Measurements from ENCODE around the gene TANGO6.
A peak's percentile ranks its signal among the peaks of the same experiment; 100 is the strongest.

Gene TANGO6

DNA sequence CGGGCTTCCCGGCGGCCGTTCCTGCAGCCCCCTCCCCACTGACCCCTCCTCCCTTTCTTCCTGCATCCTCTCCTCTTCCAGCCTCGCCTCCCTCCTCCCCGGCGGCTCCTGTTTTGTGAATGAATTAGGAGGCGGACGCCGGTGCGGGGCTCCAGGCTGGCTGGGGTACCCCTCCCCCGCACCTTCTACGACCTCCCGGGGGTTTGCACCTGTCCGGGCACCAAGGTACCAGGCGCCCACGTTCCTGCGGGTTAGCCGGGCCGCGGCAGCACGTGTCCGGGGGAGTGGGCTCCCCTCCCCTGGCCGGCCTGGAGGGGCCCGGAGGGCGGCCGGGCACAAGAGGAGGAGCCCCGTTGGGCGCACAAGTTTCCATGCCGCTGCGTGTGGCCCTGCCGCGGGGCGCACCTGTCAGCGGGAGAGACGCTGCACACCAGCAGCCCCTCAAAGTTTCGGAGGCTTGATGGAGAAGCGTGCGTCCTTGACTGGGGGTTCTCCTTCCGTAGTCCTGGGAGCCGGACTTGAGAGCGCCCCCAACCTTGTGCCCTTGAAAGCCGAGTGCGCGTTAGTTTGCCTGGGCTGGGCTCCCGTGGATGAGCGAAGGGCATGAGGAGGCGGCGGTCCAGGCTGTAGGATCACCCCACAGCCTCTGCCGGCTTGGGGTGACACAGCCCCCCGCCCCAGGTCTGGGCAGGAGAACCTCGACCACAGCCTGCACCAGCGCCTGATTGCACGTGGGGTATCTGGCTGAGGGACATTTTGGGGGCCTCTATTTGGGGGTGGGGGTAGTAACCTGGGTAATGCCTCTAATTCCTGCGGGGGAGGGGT lies 263.4 kb downstream of the TANGO6 start:
- no peak for DNase-seq
- no peaks in the 10 kb centered on the region for H3K9me2 ChIP-seq (replicated peaks; ENCODE audit: insufficient read depth, low read length)
- H3K4me3 ChIP-seq (ENCODE audit: low read length) = peak overlapping the region; percentile 67
- H3K36me3 ChIP-seq (replicated peaks; ENCODE audit: insufficient read depth, low read length) = no peaks in the 10 kb centered on the region
- no peak overlapping the region for H3K27ac ChIP-seq (ENCODE audit: low read length)
- no peaks in the 10 kb centered on the region for H3K4me1 ChIP-seq (ENCODE audit: low read length)
- peak overlapping the region; percentile 61; the same call in 1 of the 2 replicates for H2AFZ ChIP-seq (ENCODE audit: low read length)
- H3K27me3 ChIP-seq (replicated peaks; ENCODE audit: insufficient read depth, low read length) = no peaks in the 10 kb centered on the region
- peak overlapping the region; percentile 100 for H3K4me2 ChIP-seq (ENCODE audit: low read depth, low read length)
- no peaks in the 10 kb centered on the region for H3F3A ChIP-seq (ENCODE audit: insufficient read depth, low read length)
- H3K9ac ChIP-seq (ENCODE audit: low read length) = no peak overlapping the region
- no peaks in the 10 kb centered on the region for H3K79me2 ChIP-seq (ENCODE audit: low read length)
- H3K9me3 ChIP-seq (replicated peaks; ENCODE audit: insufficient read depth, low read length) = no peaks in the 10 kb centered on the region
- TF ChIP-seq EZH2 (optimal IDR thresholded peaks at IDR 0.05; ENCODE audit: low read depth, low read length) = no peak
- TF ChIP-seq, protein P1, sequence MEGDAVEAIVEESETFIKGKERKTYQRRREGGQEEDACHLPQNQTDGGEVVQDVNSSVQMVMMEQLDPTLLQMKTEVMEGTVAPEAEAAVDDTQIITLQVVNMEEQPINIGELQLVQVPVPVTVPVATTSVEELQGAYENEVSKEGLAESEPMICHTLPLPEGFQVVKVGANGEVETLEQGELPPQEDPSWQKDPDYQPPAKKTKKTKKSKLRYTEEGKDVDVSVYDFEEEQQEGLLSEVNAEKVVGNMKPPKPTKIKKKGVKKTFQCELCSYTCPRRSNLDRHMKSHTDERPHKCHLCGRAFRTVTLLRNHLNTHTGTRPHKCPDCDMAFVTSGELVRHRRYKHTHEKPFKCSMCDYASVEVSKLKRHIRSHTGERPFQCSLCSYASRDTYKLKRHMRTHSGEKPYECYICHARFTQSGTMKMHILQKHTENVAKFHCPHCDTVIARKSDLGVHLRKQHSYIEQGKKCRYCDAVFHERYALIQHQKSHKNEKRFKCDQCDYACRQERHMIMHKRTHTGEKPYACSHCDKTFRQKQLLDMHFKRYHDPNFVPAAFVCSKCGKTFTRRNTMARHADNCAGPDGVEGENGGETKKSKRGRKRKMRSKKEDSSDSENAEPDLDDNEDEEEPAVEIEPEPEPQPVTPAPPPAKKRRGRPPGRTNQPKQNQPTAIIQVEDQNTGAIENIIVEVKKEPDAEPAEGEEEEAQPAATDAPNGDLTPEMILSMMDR (IDR thresholded peaks at IDR 0.05; ENCODE audit: low read length) = no peak
- no peak for TF ChIP-seq EZH2phosphoT487 (IDR thresholded peaks at IDR 0.05; ENCODE audit: low read length)
- no peaks in the 10 kb centered on the region for H4K20me1 ChIP-seq (ENCODE audit: insufficient read depth, low read length)

DNA sequence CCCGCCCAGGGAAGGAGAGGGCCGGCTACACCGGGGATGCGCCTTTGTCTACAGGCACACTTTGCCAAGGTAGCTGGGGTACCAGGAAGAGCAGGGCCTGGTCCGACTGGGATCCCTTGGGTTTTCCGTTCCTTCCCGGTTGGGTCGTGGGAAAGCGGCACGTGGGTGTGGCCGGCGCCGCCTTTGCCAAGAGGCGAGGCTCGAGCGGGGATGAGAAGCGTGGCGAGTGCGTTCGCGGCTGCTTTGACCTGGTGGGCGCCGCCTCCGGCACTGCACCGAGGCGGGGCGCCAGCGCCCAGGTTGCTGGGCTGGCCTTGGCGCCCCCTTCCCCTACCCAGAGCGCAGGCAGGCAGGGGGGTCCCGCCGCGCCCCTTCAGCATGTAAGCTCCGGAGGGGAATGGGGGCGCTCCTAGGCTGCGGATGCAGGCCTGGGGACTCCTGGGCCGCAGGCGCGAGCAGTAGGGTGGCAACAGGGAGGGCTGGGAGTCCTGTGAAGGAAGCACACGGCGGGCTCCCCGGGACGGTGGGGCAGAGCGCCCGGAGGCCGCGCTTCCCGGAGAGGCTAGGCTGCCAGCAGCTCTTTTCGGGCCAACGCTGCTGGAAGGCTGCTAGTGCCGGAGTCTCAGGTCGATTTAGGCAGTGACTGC lies 264.1 kb downstream of the TANGO6 start:
- no peaks in the 10 kb centered on the region for H4K20me1 ChIP-seq (ENCODE audit: insufficient read depth, low read length)
- no peak for DNase-seq
- H3K4me1 ChIP-seq (ENCODE audit: low read length) = no peaks in the 10 kb centered on the region
- H3F3A ChIP-seq (ENCODE audit: insufficient read depth, low read length) = no peaks in the 10 kb centered on the region
- no peak overlapping the region for H3K9ac ChIP-seq (ENCODE audit: low read length)
- H3K9me2 ChIP-seq (replicated peaks; ENCODE audit: insufficient read depth, low read length) = no peaks in the 10 kb centered on the region
- no peak overlapping the region for H3K4me3 ChIP-seq (ENCODE audit: low read length)
- H3K9me3 ChIP-seq (replicated peaks; ENCODE audit: insufficient read depth, low read length) = no peaks in the 10 kb centered on the region
- H2AFZ ChIP-seq (ENCODE audit: low read length) = no peak overlapping the region
- no peak overlapping the region; the same call in 1 of the 2 replicates for H3K4me2 ChIP-seq (ENCODE audit: low read depth, low read length)
- H3K36me3 ChIP-seq (replicated peaks; ENCODE audit: insufficient read depth, low read length) = no peaks in the 10 kb centered on the region
- H3K27me3 ChIP-seq (replicated peaks; ENCODE audit: insufficient read depth, low read length) = no peaks in the 10 kb centered on the region
- no peaks in the 10 kb centered on the region for H3K79me2 ChIP-seq (ENCODE audit: low read length)
- TF ChIP-seq EZH2phosphoT487 (IDR thresholded peaks at IDR 0.05; ENCODE audit: low read length) (no peak), EZH2 (optimal IDR thresholded peaks at IDR 0.05; ENCODE audit: low read depth, low read length) (no peak)
- TF ChIP-seq, protein P1 (IDR thresholded peaks at IDR 0.05; ENCODE audit: low read length) = no peak
- H3K27ac ChIP-seq (ENCODE audit: low read length) = no peak overlapping the region

DNA sequence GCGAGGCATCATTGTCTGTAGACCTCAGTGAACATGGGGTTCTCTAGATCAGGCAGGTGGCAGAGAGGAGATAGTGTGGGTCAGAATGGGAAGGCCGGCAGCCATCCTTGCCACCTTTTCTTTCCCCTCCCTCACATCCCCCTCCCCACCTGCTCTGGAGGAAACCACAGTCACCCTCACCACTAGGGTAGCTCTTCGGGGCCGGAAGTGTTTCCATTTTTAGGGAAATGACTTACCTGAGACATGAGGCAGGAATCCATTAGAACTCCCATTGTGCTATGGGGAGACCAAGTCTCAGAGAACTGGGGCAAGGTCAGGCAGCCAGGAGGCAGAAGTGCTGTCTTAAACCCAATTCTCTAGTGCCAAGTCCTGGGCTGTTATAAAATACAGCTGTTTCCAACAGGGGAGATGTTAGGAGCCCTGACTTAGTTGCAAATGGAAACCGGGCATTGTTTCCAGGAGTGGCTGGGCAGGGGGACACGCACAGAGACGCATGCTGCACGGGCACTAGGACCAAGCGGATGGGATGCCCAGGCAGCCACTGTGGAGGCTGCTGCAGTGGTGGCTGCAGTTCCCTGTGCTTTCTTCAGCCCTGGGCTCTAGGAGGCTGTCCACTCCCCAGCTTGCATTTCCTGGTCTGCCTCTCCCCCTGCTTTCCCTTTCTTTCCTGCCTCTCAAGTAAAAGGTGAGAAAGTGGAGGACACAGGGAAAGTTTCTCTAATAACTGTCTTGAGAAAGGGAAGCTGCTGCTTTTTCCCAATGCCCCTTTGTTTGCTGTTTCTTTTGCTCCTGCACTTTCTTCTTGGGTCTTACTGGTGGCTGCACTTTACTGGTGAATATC lies 265.0 kb downstream of the TANGO6 start:
- no peak for TF ChIP-seq EZH2 (optimal IDR thresholded peaks at IDR 0.05; ENCODE audit: low read depth, low read length)
- TF ChIP-seq EZH2phosphoT487 (IDR thresholded peaks at IDR 0.05; ENCODE audit: low read length) = no peak
- TF ChIP-seq, protein P1 (IDR thresholded peaks at IDR 0.05; ENCODE audit: low read length) = no peak
- Histone ChIP-seq H3K36me3 (replicated peaks; ENCODE audit: insufficient read depth, low read length) (no peaks in the 10 kb centered on the region), H3K4me1 (ENCODE audit: low read length) (no peaks in the 10 kb centered on the region), H4K20me1 (ENCODE audit: insufficient read depth, low read length) (no peaks in the 10 kb centered on the region), H3K4me2 (ENCODE audit: low read depth, low read length) (no peak overlapping the region), H2AFZ (ENCODE audit: low read length) (no peak overlapping the region), H3K27me3 (replicated peaks; ENCODE audit: insufficient read depth, low read length) (no peaks in the 10 kb centered on the region), H3K9me3 (replicated peaks; ENCODE audit: insufficient read depth, low read length) (no peaks in the 10 kb centered on the region), H3K9ac (ENCODE audit: low read length) (no peak overlapping the region), H3K4me3 (ENCODE audit: low read length) (no peak overlapping the region), H3K27ac (ENCODE audit: low read length) (no peak overlapping the region), H3F3A (ENCODE audit: insufficient read depth, low read length) (no peaks in the 10 kb centered on the region), H3K9me2 (replicated peaks; ENCODE audit: insufficient read depth, low read length) (no peaks in the 10 kb centered on the region), H3K79me2 (ENCODE audit: low read length) (no peaks in the 10 kb centered on the region)
- DNase-seq = no peak

Data from MM.1S (cell line).